Measurements from ENCODE around the gene REC8. TPM values are rescaled to one million over a fixed set of nuclear protein-coding genes. Genes with fewer than 3 reads are reported as not detected.

REC8 gene
- total RNA-seq, 4 donors from 2014 or later: 9.5 to 54.3 (median 42.1) TPM

DNA sequence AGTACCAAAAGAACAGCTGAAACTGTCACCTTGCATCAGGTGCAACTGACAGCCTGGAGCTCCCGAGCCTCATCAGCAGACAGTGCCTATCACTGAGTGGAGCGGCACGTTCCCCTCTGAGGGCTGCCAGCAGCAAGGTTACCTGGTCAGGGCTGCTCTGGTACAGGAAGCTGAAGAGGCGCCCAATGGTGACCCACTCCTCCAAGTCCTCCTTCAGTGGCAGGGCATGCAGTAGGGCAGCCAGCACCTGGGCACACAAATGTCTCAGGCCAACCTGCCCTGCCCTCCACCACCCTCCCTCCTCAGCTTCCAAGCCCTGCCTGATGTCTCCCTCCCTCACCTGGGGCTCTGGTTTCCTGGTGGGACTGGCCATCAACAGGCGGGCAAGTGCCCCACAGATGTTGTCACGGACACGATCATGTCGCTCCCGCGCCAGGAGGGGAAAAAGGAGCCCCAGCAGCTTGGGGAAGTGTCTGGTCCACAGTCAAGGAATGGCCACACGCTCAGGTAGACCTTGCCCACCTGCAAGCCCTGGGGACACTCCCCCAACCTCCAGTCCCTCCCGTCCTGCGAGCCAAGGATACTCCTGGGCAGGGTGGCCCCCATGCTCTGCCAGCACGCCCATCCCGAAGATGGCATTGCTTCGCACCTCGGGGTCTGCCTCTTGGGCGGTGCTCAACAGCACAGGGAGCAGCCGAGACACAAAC lies 9.6 kb downstream of the REC8 start:
- TF ChIP-seq, protein P1, sequence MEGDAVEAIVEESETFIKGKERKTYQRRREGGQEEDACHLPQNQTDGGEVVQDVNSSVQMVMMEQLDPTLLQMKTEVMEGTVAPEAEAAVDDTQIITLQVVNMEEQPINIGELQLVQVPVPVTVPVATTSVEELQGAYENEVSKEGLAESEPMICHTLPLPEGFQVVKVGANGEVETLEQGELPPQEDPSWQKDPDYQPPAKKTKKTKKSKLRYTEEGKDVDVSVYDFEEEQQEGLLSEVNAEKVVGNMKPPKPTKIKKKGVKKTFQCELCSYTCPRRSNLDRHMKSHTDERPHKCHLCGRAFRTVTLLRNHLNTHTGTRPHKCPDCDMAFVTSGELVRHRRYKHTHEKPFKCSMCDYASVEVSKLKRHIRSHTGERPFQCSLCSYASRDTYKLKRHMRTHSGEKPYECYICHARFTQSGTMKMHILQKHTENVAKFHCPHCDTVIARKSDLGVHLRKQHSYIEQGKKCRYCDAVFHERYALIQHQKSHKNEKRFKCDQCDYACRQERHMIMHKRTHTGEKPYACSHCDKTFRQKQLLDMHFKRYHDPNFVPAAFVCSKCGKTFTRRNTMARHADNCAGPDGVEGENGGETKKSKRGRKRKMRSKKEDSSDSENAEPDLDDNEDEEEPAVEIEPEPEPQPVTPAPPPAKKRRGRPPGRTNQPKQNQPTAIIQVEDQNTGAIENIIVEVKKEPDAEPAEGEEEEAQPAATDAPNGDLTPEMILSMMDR (IDR thresholded peaks at IDR 0.05): no peak
- no peak for TF ChIP-seq POLR2A (IDR thresholded peaks at IDR 0.05)
- Histone ChIP-seq H3K36me3 (no peaks in the 10 kb centered on the region), H3K27me3 (no peaks in the 10 kb centered on the region), H3K9me3 (no peaks in the 10 kb centered on the region), H3K4me3 (no peak overlapping the region), H3K4me1 (no peaks in the 10 kb centered on the region), H3K27ac (no peak overlapping the region)
- intact Hi-C loops (cut with DNase I; ENCODE audit: low total_unique reads): no loop called here
- no peak for DNase-seq

DNA sequence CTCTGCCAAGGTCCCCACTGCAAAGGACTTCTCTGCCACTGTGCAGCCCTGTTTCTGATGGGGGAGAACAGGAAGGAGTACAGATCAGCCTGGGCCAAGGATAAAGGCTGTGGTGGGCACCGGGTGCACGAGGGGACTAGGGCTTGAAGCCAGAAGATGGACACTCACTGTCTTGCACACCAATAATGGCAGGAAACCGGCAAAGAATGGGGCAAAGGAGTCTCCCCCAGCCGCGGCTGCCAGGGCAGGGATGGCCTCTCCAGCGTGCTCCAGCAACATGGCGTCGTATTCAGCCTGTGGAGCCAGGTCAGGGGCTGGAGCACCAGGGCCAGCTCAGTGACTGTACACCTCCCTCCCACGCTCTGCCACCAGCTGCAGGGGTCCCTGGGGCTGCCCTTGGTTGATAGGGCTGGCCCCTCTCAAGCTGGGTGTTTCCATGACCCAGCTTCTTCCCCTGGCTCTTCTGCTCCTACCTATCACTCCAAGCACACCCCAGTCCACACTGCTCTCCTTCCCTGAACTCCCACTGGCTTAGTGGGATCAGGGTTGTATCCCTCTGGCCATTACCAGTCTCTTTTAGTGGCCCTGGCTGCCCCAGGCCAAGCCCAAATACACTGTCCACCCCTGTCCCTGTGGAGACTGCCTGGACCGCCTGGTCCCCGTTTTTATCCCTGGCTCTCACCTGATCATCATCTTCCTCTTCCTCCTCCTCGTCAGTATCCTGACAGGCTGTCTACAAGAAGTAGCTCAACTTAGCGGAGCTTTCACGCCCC lies 10.4 kb downstream of the REC8 start:
- DNase-seq: no peak
- intact Hi-C loops (cut with DNase I; ENCODE audit: low total_unique reads): no loop called here
- TF ChIP-seq, protein P1 (IDR thresholded peaks at IDR 0.05): no peak
- no peak for TF ChIP-seq POLR2A (IDR thresholded peaks at IDR 0.05)
- no peaks in the 10 kb centered on the region for H3K36me3 ChIP-seq
- no peaks in the 10 kb centered on the region for H3K27me3 ChIP-seq
- H3K4me1 ChIP-seq: no peaks in the 10 kb centered on the region
- H3K27ac ChIP-seq: no peak overlapping the region
- H3K9me3 ChIP-seq: no peaks in the 10 kb centered on the region
- no peak overlapping the region for H3K4me3 ChIP-seq

GRCh38 chr14:24183014-24183481 lies 11.2 kb downstream of the REC8 start:
- Histone ChIP-seq H3K4me3 (no peak overlapping the region), H3K9me3 (no peaks in the 10 kb centered on the region), H3K4me1 (no peaks in the 10 kb centered on the region), H3K27me3 (no peaks in the 10 kb centered on the region), H3K27ac (no peak overlapping the region), H3K36me3 (no peaks in the 10 kb centered on the region)
- intact Hi-C loops (cut with DNase I; ENCODE audit: low total_unique reads): no loop called here
- no peak for DNase-seq
- TF ChIP-seq POLR2A (IDR thresholded peaks at IDR 0.05): no peak
- TF ChIP-seq, protein P1 (IDR thresholded peaks at IDR 0.05): no peak

DNA sequence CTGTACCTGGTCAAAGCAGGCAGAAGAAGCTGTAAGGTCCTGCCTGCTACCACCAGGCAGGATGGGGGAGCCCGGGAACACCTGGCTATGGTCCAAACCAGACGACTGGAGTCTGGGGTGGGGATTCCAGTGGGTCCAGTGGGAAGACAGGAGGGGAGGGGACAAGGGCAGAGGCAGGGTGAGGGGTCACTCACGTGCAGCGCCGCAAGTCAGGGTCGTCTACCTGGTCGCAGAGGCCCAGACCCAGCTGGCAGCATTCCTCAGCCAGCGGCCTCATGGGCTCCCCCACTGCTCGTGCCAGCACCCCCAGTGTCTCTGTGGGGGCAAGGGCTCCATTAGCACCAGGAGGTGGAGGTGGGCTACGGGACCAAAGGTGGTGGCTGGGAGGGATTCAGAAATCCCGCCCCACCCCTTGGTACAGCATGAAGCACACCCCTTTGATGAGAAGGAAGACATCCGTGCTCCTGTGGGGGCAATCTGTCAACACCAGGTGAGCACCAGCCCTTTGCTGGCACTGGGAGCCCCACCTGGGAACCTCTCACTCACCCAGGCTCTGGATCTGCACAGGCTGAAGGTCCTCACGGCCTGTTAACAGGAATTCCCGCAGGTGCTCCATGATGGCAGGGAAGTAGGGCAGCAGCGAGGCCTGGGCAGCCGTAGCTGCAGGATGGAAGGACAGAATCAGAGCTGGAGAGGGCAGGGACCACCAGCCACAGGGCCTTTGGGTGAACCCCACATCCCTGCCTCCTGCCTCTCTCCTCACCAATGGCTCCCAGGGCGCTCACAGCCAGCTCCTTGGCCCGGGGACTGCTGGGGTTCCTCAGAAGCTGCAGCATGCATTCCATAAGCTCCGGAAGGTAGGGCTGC lies 12.5 kb downstream of the REC8 start:
- DNase-seq: no peak
- no peaks in the 10 kb centered on the region for H3K4me1 ChIP-seq
- H3K27me3 ChIP-seq: no peaks in the 10 kb centered on the region
- H3K36me3 ChIP-seq: no peaks in the 10 kb centered on the region
- TF ChIP-seq POLR2A (IDR thresholded peaks at IDR 0.05): no peak
- TF ChIP-seq, protein P1 (IDR thresholded peaks at IDR 0.05): no peak
- intact Hi-C loops (cut with DNase I; ENCODE audit: low total_unique reads): no loop called here
- no peaks in the 10 kb centered on the region for H3K9me3 ChIP-seq
- no peak overlapping the region for H3K27ac ChIP-seq
- H3K4me3 ChIP-seq: no peak overlapping the region

Data from uterus (tissue), 4 donors.